ENCODE measurements around the gene HECA. TPM values are rescaled to one million over a fixed set of nuclear protein-coding genes. Genes with fewer than 3 reads are reported as not detected.

The HECA gene
- total RNA-seq, 2 donors from 2014 or later = 5.6 to 6.0 TPM

DNA sequence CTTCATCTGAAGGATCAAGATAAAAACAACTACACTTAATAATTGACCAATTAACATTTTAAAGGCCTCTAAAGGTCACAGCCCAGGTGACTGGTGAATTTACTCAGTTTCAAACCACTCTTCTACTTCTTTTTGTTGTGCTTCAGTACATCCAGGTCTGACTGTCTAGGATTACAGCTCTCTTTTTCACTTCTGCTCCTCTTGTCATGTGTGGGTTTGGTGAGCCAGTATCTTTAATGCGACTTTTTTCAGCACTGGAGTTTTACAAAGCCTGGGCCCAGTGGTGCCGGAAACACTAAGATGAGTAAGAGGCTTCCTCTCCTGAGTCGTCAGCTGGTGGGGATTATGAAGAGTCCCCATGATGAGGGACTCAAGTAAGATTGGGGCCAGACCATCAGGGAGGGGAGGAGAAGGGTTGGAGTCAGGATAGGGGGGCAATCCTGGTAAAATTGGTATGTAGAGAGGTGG is 27.0 kb downstream of the HECA start:
- Histone ChIP-seq H3K27ac (ENCODE audit: low read depth, low read length) (no peak overlapping the region), H3K4me1 (ENCODE audit: control insufficient read depth, insufficient read depth, low read length) (no peaks in the 10 kb centered on the region), H3K36me3 (ENCODE audit: control insufficient read depth, insufficient read depth, low read length) (no peaks in the 10 kb centered on the region), H3K9ac (ENCODE audit: extremely low read depth, low read length, poor library complexity, severe bottlenecking) (no peak overlapping the region), H3K27me3 (ENCODE audit: control insufficient read depth, insufficient read depth, low read length, poor library complexity, severe bottlenecking) (no peaks in the 10 kb centered on the region), H3K9me3 (ENCODE audit: control insufficient read depth, low read length) (no peaks in the 10 kb centered on the region), H3K4me3 (ENCODE audit: low read length) (no peak overlapping the region)
- Mint-ChIP-seq H3K27ac (no peak overlapping the region), H3K4me3 (no peak overlapping the region), H3K27me3 (ENCODE audit: insufficient read depth) (no peaks in the 10 kb centered on the region), H3K9me3 (no peaks in the 10 kb centered on the region), H3K36me3 (ENCODE audit: low read depth) (peaks cover 3% of the 10 kb centered on the region), H3K4me1 (peaks cover 11% of the 10 kb centered on the region)
- TF ChIP-seq, protein P1, sequence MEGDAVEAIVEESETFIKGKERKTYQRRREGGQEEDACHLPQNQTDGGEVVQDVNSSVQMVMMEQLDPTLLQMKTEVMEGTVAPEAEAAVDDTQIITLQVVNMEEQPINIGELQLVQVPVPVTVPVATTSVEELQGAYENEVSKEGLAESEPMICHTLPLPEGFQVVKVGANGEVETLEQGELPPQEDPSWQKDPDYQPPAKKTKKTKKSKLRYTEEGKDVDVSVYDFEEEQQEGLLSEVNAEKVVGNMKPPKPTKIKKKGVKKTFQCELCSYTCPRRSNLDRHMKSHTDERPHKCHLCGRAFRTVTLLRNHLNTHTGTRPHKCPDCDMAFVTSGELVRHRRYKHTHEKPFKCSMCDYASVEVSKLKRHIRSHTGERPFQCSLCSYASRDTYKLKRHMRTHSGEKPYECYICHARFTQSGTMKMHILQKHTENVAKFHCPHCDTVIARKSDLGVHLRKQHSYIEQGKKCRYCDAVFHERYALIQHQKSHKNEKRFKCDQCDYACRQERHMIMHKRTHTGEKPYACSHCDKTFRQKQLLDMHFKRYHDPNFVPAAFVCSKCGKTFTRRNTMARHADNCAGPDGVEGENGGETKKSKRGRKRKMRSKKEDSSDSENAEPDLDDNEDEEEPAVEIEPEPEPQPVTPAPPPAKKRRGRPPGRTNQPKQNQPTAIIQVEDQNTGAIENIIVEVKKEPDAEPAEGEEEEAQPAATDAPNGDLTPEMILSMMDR (conservative IDR thresholded peaks at IDR 0.05) = no peak
- WGBS, 2 experiments (ENCODE audit: insufficient coverage in 1 of 2, insufficient read length in 1 of 2) = 78 to 87% methylated on average over 3 of the region's 3 CpGs
- DNase-seq = no peak

DNA sequence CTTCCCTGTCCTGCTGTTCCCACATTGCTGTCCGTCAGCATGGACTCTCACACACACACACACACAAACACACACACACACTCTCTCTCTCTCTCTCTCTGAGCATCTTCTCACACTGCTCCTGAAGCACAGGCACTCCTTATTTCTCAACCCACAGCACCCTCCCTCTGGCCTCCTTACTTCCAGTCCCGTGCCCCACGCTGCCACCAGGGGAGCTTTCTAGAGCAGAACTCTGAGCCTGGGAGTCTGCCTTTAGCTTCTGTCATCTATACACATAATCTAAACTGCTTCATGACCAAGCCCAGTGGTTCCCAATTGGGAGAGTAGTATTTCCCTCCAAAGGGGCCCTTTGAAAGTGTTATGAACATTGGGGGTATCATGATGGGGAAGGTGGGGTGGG is 29.1 kb downstream of the HECA start:
- H3K9ac ChIP-seq (ENCODE audit: extremely low read depth, low read length, poor library complexity, severe bottlenecking) = no peak overlapping the region
- DNase-seq = peak; percentile 72
- peaks cover 11% of the 10 kb centered on the region for H3K4me1 Mint-ChIP-seq
- H3K27ac Mint-ChIP-seq = no peak overlapping the region
- H3K4me1 ChIP-seq (ENCODE audit: control insufficient read depth, insufficient read depth, low read length) = no peaks in the 10 kb centered on the region
- H3K36me3 Mint-ChIP-seq (ENCODE audit: low read depth) = peaks cover 5% of the 10 kb centered on the region
- no peaks in the 10 kb centered on the region for H3K27me3 Mint-ChIP-seq (ENCODE audit: insufficient read depth)
- 63 to 76% methylated on average over 3 of the region's 3 CpGs for WGBS, 2 experiments (ENCODE audit: insufficient coverage in 1 of 2, insufficient read length in 1 of 2)
- H3K9me3 ChIP-seq (ENCODE audit: control insufficient read depth, low read length) = no peaks in the 10 kb centered on the region
- H3K4me3 ChIP-seq (ENCODE audit: low read length) = no peak overlapping the region
- no peak overlapping the region for H3K4me3 Mint-ChIP-seq
- TF ChIP-seq, protein P1 (conservative IDR thresholded peaks at IDR 0.05) = peak; percentile 59
- no peaks in the 10 kb centered on the region for H3K27me3 ChIP-seq (ENCODE audit: control insufficient read depth, insufficient read depth, low read length, poor library complexity, severe bottlenecking)
- H3K27ac ChIP-seq (ENCODE audit: low read depth, low read length) = no peak overlapping the region
- H3K36me3 ChIP-seq (ENCODE audit: control insufficient read depth, insufficient read depth, low read length) = no peaks in the 10 kb centered on the region
- no peaks in the 10 kb centered on the region for H3K9me3 Mint-ChIP-seq

- TF ChIP-seq, protein P1 (conservative IDR thresholded peaks at IDR 0.05) = no peak
- no peaks in the 10 kb centered on the region for H3K27me3 ChIP-seq (ENCODE audit: control insufficient read depth, insufficient read depth, low read length, poor library complexity, severe bottlenecking)
- H3K4me3 ChIP-seq (ENCODE audit: low read length) = no peak overlapping the region
- no peak for DNase-seq
- no peaks in the 10 kb centered on the region for H3K36me3 ChIP-seq (ENCODE audit: control insufficient read depth, insufficient read depth, low read length)
- peaks cover 5% of the 10 kb centered on the region for H3K36me3 Mint-ChIP-seq (ENCODE audit: low read depth)
- H3K4me1 Mint-ChIP-seq = peaks cover 11% of the 10 kb centered on the region
- H3K4me3 Mint-ChIP-seq = no peak overlapping the region
- no peaks in the 10 kb centered on the region for H3K4me1 ChIP-seq (ENCODE audit: control insufficient read depth, insufficient read depth, low read length)
- H3K9me3 Mint-ChIP-seq = no peaks in the 10 kb centered on the region
- H3K27me3 Mint-ChIP-seq (ENCODE audit: insufficient read depth) = no peaks in the 10 kb centered on the region
- H3K27ac Mint-ChIP-seq = no peak overlapping the region
- H3K27ac ChIP-seq (ENCODE audit: low read depth, low read length) = no peak overlapping the region
- WGBS, 2 experiments (ENCODE audit: insufficient coverage in 1 of 2, insufficient read length in 1 of 2) = 88% methylated on average over 2 of the region's 2 CpGs; no CpG with 5 or more reads in 1 of the 2 experiments
- H3K9me3 ChIP-seq (ENCODE audit: control insufficient read depth, low read length) = no peaks in the 10 kb centered on the region
- no peak overlapping the region for H3K9ac ChIP-seq (ENCODE audit: extremely low read depth, low read length, poor library complexity, severe bottlenecking)
Observed at GRCh38 chr6:139165324-139165723, 30.4 kb downstream of the HECA start.
